Measurements from ENCODE around the gene PAK3. TPM values are rescaled to one million over a fixed set of nuclear protein-coding genes. Genes with fewer than 3 reads are reported as not detected.

The PAK3 gene
- polyA plus RNA-seq, 3 donors, result not detected

GRCh38 chrX:111088628-111089027 is 7.4 kb upstream of the PAK3 start:
- Mint-ChIP-seq H3K9me3 (peaks cover 0 to 2% (median 0%) of the 10 kb centered on the region in 7 donors), H3K4me1 (no peaks in the 10 kb centered on the region), H3K27me3 (ENCODE audit: low read depth in 3 of 3) (peaks cover 11 to 33% (median 13%) of the 10 kb centered on the region in 3 donors), H3K4me3 (no peak overlapping the region), H3K36me3 (no peaks in the 10 kb centered on the region), H3K27ac (no peak overlapping the region)
- H3K4me3 ChIP-seq (replicated peaks in 1 of 3; ENCODE audit: low read depth in 2 of 3, low read length in 3 of 3), result no peak overlapping the region
- no peak overlapping the region for H3K4me2 ChIP-seq (replicated peaks; ENCODE audit: extremely low read depth, low read length, poor library complexity, severe bottlenecking)
- no peak for DNase-seq
- no peak overlapping the region for H3K27ac ChIP-seq (ENCODE audit: low read depth in 1 of 2, low read length in 2 of 2)
- no peaks in the 10 kb centered on the region for H4K20me1 ChIP-seq (ENCODE audit: insufficient read depth, low read length)
- H3K4me1 ChIP-seq (ENCODE audit: control insufficient read depth in 1 of 2, insufficient read depth in 2 of 2, low read length in 2 of 2), result no peaks in the 10 kb centered on the region
- no CpG with 5 or more reads among the region's 3 CpGs for WGBS (ENCODE audit: insufficient coverage)
- intact Hi-C loops (cut with micrococcal nuclease), result no loop called here
- peaks cover 9 to 30% of the 10 kb centered on the region in 2 donors for H3K27me3 ChIP-seq (ENCODE audit: control insufficient read depth in 2 of 2, insufficient read depth in 2 of 2, low read length in 2 of 2)
- H3K36me3 ChIP-seq (replicated peaks in 1 of 2; ENCODE audit: control insufficient read depth in 1 of 2, insufficient read depth in 2 of 2, low read length in 2 of 2), result no peaks in the 10 kb centered on the region
- H3K79me2 ChIP-seq (ENCODE audit: insufficient read depth, low read length), result no peaks in the 10 kb centered on the region
- H3K9me3 ChIP-seq (replicated peaks in 1 of 2; ENCODE audit: control insufficient read depth in 1 of 2, insufficient read depth in 1 of 2, low read length in 2 of 2), result no peaks in the 10 kb centered on the region
- TF ChIP-seq CTCF (IDR thresholded peaks at IDR 0.05), result no peak
- H2AFZ ChIP-seq (ENCODE audit: insufficient read depth, low read depth, low read length, poor library complexity, severe bottlenecking), result no peak overlapping the region
- no peak overlapping the region for H3K9ac ChIP-seq (ENCODE audit: insufficient read depth, low read length, poor library complexity, severe bottlenecking)

- no peak overlapping the region for H2AFZ ChIP-seq (ENCODE audit: insufficient read depth, low read depth, low read length, poor library complexity, severe bottlenecking)
- no peaks in the 10 kb centered on the region for H3K79me2 ChIP-seq (ENCODE audit: insufficient read depth, low read length)
- DNase-seq, result no peak
- intact Hi-C loops (cut with micrococcal nuclease), result loop anchor here in 1 of 2 donors (10.0 kb wide), 1 partner anchor 96 kb away; no protein-coding TSS in a partner anchor
- Mint-ChIP-seq H3K4me1 (peaks cover under 1% of the 10 kb centered on the region), H3K27me3 (ENCODE audit: low read depth in 3 of 3) (peaks cover 20 to 40% (median 29%) of the 10 kb centered on the region in 3 donors), H3K4me3 (no peak overlapping the region), H3K36me3 (no peaks in the 10 kb centered on the region), H3K27ac (no peak overlapping the region), H3K9me3 (peaks cover 0 to 2% (median 0%) of the 10 kb centered on the region in 7 donors)
- no peak overlapping the region for H3K4me3 ChIP-seq (replicated peaks in 1 of 3; ENCODE audit: low read depth in 2 of 3, low read length in 3 of 3)
- peaks cover 19 to 34% of the 10 kb centered on the region in 2 donors for H3K27me3 ChIP-seq (ENCODE audit: control insufficient read depth in 2 of 2, insufficient read depth in 2 of 2, low read length in 2 of 2)
- no peak overlapping the region for H3K27ac ChIP-seq (ENCODE audit: low read depth in 1 of 2, low read length in 2 of 2)
- no peak for TF ChIP-seq CTCF (IDR thresholded peaks at IDR 0.05)
- no peaks in the 10 kb centered on the region for H3K9me3 ChIP-seq (replicated peaks in 1 of 2; ENCODE audit: control insufficient read depth in 1 of 2, insufficient read depth in 1 of 2, low read length in 2 of 2)
- H3K9ac ChIP-seq (ENCODE audit: insufficient read depth, low read length, poor library complexity, severe bottlenecking), result no peak overlapping the region
- no peaks in the 10 kb centered on the region for H3K4me1 ChIP-seq (ENCODE audit: control insufficient read depth in 1 of 2, insufficient read depth in 2 of 2, low read length in 2 of 2)
- H3K4me2 ChIP-seq (replicated peaks; ENCODE audit: extremely low read depth, low read length, poor library complexity, severe bottlenecking), result no peak overlapping the region
- no peaks in the 10 kb centered on the region for H4K20me1 ChIP-seq (ENCODE audit: insufficient read depth, low read length)
- H3K36me3 ChIP-seq (replicated peaks in 1 of 2; ENCODE audit: control insufficient read depth in 1 of 2, insufficient read depth in 2 of 2, low read length in 2 of 2), result no peaks in the 10 kb centered on the region
- WGBS (ENCODE audit: insufficient coverage), result 59% methylated on average over 2 of the region's 4 CpGs
These were observed 5.5 kb upstream of the PAK3 start for GRCh38 chrX:111090458-111090857.
